Nephron progenitor cell (in vitro differentiated cells): ENCODE measurements around the gene TRIM26.

Source experiments
- DNase-seq: peaks from one replicate; pipeline ENCODE4 v3.0.0; 2021
- H3K27ac Mint-ChIP-seq: 2 replicates; pipeline ENCODE4 v1.8.0; 2021; ENCODE audit warnings: mild to moderate bottlenecking, moderate library complexity, mixed read lengths
- H3K27me3 Mint-ChIP-seq: 2 replicates; pipeline ENCODE4 v1.8.0; 2021; ENCODE audit warnings: mild to moderate bottlenecking, low read depth, mixed read lengths; ENCODE audit not compliant: poor library complexity
- H3K36me3 Mint-ChIP-seq: 2 replicates; pipeline ENCODE4 v1.8.0; 2021; ENCODE audit warnings: low read depth, mixed read lengths
- H3K4me1 Mint-ChIP-seq: 2 replicates; pipeline ENCODE4 v1.8.0; 2021; ENCODE audit warnings: mixed read lengths
- H3K4me3 Mint-ChIP-seq: 2 replicates; pipeline ENCODE4 v1.8.0; 2021; ENCODE audit warnings: mild to moderate bottlenecking, moderate library complexity, mixed read lengths
- H3K9me3 Mint-ChIP-seq: 2 replicates; pipeline ENCODE4 v1.8.0; 2021; ENCODE audit warnings: mild to moderate bottlenecking, moderate library complexity, mixed read lengths
- TF ChIP-seq, protein P1 (sequence below): fragments of 200-600 bp; sonication (generic); IDR thresholded peaks from 2 replicates; pipeline ENCODE4 v1.5.0; 2021; ENCODE audit warnings: antibody characterized with exemption

The TRIM26 gene

DNA sequence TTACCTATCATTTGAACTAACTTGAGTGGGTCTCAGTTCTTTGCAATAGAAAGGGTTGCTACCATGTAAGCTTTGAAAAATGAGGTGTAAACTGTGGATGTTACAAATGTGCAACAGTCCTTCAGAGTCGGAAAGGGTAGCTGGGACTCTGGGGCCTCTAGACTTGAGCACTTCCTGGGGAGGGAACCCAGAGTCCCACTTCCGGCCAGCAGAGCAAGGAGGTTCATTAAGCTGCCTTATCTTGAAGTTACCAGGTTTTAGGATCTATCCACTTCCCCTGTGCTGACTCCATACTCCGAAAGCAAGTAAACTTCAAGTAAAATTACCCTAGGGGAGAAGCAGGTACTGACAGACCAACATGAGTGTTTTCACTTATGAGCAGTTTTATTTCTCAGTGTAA lies 61.6 kb downstream of the TRIM26 start:
- H3K27ac Mint-ChIP-seq: no peak overlapping the region
- H3K36me3 Mint-ChIP-seq: no peaks in the 10 kb centered on the region
- H3K9me3 Mint-ChIP-seq: no peaks in the 10 kb centered on the region
- DNase-seq: no peak
- H3K4me1 Mint-ChIP-seq: peaks cover 4% of the 10 kb centered on the region
- TF ChIP-seq, protein P1, sequence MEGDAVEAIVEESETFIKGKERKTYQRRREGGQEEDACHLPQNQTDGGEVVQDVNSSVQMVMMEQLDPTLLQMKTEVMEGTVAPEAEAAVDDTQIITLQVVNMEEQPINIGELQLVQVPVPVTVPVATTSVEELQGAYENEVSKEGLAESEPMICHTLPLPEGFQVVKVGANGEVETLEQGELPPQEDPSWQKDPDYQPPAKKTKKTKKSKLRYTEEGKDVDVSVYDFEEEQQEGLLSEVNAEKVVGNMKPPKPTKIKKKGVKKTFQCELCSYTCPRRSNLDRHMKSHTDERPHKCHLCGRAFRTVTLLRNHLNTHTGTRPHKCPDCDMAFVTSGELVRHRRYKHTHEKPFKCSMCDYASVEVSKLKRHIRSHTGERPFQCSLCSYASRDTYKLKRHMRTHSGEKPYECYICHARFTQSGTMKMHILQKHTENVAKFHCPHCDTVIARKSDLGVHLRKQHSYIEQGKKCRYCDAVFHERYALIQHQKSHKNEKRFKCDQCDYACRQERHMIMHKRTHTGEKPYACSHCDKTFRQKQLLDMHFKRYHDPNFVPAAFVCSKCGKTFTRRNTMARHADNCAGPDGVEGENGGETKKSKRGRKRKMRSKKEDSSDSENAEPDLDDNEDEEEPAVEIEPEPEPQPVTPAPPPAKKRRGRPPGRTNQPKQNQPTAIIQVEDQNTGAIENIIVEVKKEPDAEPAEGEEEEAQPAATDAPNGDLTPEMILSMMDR: no peak
- H3K4me3 Mint-ChIP-seq: no peak overlapping the region
- peaks cover 30% of the 10 kb centered on the region for H3K27me3 Mint-ChIP-seq

DNA sequence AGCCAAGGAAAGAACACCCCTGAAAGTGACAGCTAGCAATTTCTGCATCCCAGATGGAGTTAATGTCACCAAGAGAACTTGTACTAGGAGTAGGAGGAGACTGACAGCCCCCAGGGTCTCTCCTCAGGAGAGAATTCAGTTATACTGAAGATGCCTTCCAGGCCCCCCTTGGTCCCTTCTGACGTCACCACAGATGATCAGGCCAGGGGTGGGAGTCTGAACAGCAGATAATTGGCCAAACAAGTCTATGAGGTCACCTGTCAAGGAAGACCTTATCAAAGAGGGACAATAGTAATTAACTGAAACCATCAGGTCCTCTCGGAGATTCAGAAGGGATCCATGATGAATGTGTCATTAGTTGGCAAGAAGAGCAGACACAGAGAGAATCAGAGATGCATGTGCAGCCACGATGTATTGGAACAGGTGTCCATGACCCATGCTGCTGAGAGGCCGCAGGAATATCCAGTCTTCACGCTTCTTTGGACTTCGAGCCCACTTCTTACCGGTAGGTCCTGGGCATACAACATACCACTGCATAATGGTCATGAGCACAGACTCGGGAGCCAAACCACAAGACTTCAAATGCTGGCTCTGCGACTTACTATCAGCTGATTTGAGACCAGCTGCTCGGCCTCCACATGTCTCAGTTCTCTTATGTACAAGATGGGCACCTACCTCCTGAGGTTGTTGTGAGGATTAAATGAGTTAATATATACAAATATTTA lies 62.4 kb downstream of the TRIM26 start:
- DNase-seq: no peak
- H3K27ac Mint-ChIP-seq: no peak overlapping the region
- no peaks in the 10 kb centered on the region for H3K9me3 Mint-ChIP-seq
- TF ChIP-seq, protein P1: no peak
- no peaks in the 10 kb centered on the region for H3K4me1 Mint-ChIP-seq
- no peak overlapping the region for H3K4me3 Mint-ChIP-seq
- no peaks in the 10 kb centered on the region for H3K36me3 Mint-ChIP-seq
- peaks cover 27% of the 10 kb centered on the region for H3K27me3 Mint-ChIP-seq

DNA sequence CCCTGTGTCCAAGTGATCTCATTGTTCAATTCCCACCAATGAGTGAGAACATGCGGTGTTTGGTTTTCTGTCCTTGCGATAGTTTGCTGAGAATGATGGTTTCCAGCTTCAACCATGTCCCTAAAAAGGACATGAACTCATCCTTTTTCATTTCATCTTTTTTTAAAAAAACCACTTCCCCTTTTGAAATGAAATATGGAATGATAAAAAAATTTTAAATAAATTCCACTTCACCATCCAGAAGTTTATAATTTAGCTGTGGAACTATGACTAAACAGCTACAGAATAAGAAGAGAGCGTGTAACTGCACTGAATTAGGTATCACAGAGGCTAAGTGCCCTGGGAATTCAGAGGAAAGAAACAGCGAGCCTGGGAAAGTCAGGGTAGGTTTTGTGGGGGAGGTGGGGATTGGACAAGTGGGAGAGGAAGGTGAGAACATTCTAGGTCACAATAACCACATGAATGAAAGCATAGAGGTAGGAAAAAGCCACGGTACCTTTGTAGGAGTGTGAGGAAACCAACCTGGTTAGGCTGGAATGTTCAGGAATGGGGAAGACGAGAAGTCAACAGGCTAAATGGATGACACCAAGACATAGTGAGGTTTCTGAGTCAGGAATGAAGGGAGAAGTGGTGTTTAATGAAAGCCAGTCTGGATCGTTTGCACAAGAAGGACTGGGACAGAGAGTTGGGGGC lies 63.2 kb downstream of the TRIM26 start:
- Mint-ChIP-seq H3K4me1 (no peaks in the 10 kb centered on the region), H3K27me3 (peaks cover 31% of the 10 kb centered on the region), H3K4me3 (no peak overlapping the region), H3K36me3 (no peaks in the 10 kb centered on the region), H3K9me3 (no peaks in the 10 kb centered on the region), H3K27ac (no peak overlapping the region)
- DNase-seq: no peak
- TF ChIP-seq, protein P1: no peak

DNA sequence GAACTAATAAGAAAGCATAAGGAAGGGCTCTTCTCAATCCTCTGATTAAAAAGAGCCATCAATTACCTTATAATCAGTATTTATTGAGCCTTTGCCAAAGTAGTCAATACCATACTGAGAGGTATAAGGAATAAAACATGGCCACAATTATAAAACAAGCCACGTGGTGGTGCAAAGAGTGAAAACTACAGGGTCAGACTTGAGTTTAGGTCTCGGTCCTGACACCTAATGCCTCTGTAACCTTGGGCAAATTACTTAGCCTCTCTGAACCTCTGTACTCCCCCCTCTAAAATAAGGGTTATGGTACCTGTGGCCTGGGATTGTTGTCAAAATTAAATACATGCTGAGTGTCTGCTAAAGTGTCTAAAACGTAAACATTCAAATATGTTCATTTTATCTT lies 64.0 kb downstream of the TRIM26 start:
- Mint-ChIP-seq H3K9me3 (no peaks in the 10 kb centered on the region), H3K27ac (no peak overlapping the region), H3K27me3 (peaks cover 28% of the 10 kb centered on the region), H3K4me3 (no peak overlapping the region), H3K4me1 (no peaks in the 10 kb centered on the region), H3K36me3 (no peaks in the 10 kb centered on the region)
- TF ChIP-seq, protein P1: no peak
- no peak for DNase-seq

DNA sequence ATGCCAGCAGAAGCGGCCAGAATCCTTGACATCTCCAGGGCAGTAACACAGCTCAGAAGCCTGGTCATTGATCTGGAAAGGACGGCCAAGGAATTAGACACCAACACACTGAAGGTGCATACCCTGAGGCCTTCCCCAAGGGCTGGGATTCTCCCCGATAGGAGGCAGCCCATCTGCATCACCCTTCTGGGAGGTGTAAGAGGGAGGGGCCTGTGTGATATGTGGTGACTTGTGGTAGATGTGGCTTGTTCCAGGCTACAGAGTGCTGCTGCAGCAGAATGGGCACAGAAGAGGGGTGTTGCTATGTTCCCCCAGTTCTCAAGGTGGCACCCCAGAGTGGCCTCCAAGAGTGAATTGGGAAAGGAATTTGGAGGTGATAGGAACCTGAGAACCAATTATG lies 66.1 kb downstream of the TRIM26 start:
- Mint-ChIP-seq H3K4me3 (no peak overlapping the region), H3K36me3 (no peaks in the 10 kb centered on the region), H3K9me3 (no peaks in the 10 kb centered on the region), H3K4me1 (no peaks in the 10 kb centered on the region), H3K27me3 (peaks cover 31% of the 10 kb centered on the region), H3K27ac (no peak overlapping the region)
- TF ChIP-seq, protein P1: no peak
- no peak for DNase-seq

DNA sequence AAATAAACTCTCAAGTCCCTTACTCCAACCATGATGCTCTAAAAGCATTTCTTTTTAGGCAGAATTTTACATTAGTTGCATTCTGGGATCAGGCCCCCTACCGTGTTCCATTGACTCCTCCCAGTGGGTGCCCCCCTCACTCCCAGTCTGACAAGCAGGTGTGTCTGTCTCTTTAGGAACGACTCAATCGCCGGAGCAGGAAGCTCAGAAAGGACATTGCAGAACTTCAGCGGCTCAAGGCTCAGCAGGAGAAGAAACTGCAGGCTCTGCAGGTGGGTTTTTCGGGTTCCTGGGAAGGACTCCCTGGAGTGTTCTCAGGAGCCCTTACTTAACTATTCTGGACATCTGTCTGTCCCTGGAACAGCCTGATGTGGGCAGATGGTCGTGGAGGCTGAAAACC lies 67.4 kb downstream of the TRIM26 start:
- DNase-seq: no peak
- peaks cover 37% of the 10 kb centered on the region for H3K27me3 Mint-ChIP-seq
- no peaks in the 10 kb centered on the region for H3K9me3 Mint-ChIP-seq

More for the DNA sequence above, 67.4 kb downstream of the TRIM26 start:
- Mint-ChIP-seq H3K36me3 (no peaks in the 10 kb centered on the region), H3K4me3 (no peak overlapping the region), H3K27ac (no peak overlapping the region), H3K4me1 (no peaks in the 10 kb centered on the region)
- TF ChIP-seq, protein P1: no peak
